Glomerular visceral epithelial cell (primary cell): ENCODE results near the gene IRX1.

Source experiments
- DNase-seq: peaks from one replicate; pipeline ENCODE4 v3.0.0-alpha.2; 2016; ENCODE audit errors: extremely low spot score

IRX1 gene

GRCh38 chr5:3600106-3601060 lies 4.8 kb downstream of the IRX1 start:
- no peak for DNase-seq

- no peak for DNase-seq
These were observed 5.6 kb downstream of the IRX1 start for GRCh38 chr5:3601061-3601710.

GRCh38 chr5:3601911-3602782 lies 6.5 kb downstream of the IRX1 start:
- no peak for DNase-seq

- no peak for DNase-seq
These were observed 7.3 kb downstream of the IRX1 start for GRCh38 chr5:3602785-3603502.

GRCh38 chr5:3604501-3604900 lies 8.9 kb downstream of the IRX1 start:
- DNase-seq = no peak

- no peak for DNase-seq
These were observed 9.8 kb downstream of the IRX1 start for GRCh38 chr5:3605298-3606010.

- no peak for DNase-seq
These were observed 10.6 kb downstream of the IRX1 start for GRCh38 chr5:3606121-3606831.

- no peak for DNase-seq
These were observed 12.0 kb downstream of the IRX1 start for GRCh38 chr5:3607541-3608181.

- DNase-seq = no peak
These were observed 13.6 kb downstream of the IRX1 start for GRCh38 chr5:3609120-3609681.

GRCh38 chr5:3612591-3613042 lies 17.0 kb downstream of the IRX1 start:
- no peak for DNase-seq

- no peak for DNase-seq
These were observed 18.1 kb downstream of the IRX1 start for GRCh38 chr5:3613726-3614125.

- no peak for DNase-seq
These were observed 19.6 kb downstream of the IRX1 start for GRCh38 chr5:3615217-3615616.

GRCh38 chr5:3615829-3616228 lies 20.2 kb downstream of the IRX1 start:
- no peak for DNase-seq

- no peak for DNase-seq
These were observed 23.9 kb downstream of the IRX1 start for GRCh38 chr5:3619579-3619978.

- no peak for DNase-seq
These were observed 27.3 kb downstream of the IRX1 start for GRCh38 chr5:3622961-3623360.

- DNase-seq = no peak
These were observed 30.0 kb downstream of the IRX1 start for GRCh38 chr5:3625626-3626025.

- DNase-seq = no peak
These were observed 38.4 kb downstream of the IRX1 start for GRCh38 chr5:3634061-3634460.

GRCh38 chr5:3639175-3639574 lies 43.5 kb downstream of the IRX1 start:
- no peak for DNase-seq

- no peak for DNase-seq
These were observed 46.6 kb downstream of the IRX1 start for GRCh38 chr5:3642231-3642630.
